GM12878 (cell line): ENCODE measurements around the gene ETF1. TPM values are rescaled to one million over a fixed set of nuclear protein-coding genes. Genes with fewer than 3 reads are reported as not detected.
A peak's percentile ranks its signal among the peaks of the same experiment; 100 is the strongest.

Experiments used
- ASH2L ChIP-seq: fragments of 300-600, 200-600 bp; sonication (generic); IDR thresholded peaks from 2 replicates; pipeline ENCODE4 v1.6.1; 2017; ENCODE audit warnings: low read depth, mild to moderate bottlenecking, borderline replicate concordance
- ATF7 ChIP-seq: fragments of 450-650 bp; IDR thresholded peaks from 2 replicates; pipeline ENCODE4 v1.6.1; 2016; ENCODE audit warnings: low read depth, mild to moderate bottlenecking
- BCL3 ChIP-seq: IDR thresholded peaks from 2 replicates; pipeline ENCODE4 v1.6.1; 2011; ENCODE audit warnings: borderline replicate concordance, low read depth, mild to moderate bottlenecking, moderate library complexity, low read length; ENCODE audit not compliant: insufficient read depth, poor library complexity, severe bottlenecking
- BMI1 ChIP-seq: fragments of 450-650 bp; IDR thresholded peaks from 2 replicates; pipeline ENCODE4 v1.6.1; 2016; ENCODE audit warnings: mild to moderate bottlenecking, moderate library complexity, borderline replicate concordance
- BRCA1 ChIP-seq: IDR thresholded peaks from 2 replicates; pipeline ENCODE4 v1.6.1; 2011; ENCODE audit warnings: low read depth, low read length, improper control_type of control experiment
- EZH2 ChIP-seq: IDR thresholded peaks from 2 replicates; pipeline ENCODE4 v1.6.1; 2012; ENCODE audit warnings: low read depth, mild to moderate bottlenecking, control low read depth, inconsistent platforms, low read length, borderline replicate concordance; ENCODE audit not compliant: control insufficient read depth
- HCFC1 ChIP-seq: fragments of 150-350 bp; IDR thresholded peaks from 2 replicates; pipeline ENCODE4 v1.6.1; 2014; ENCODE audit warnings: low read length
- IRF4 ChIP-seq: IDR thresholded peaks from 2 replicates; pipeline ENCODE4 v1.6.1; 2011; ENCODE audit warnings: low read depth, low read length
- MEF2A ChIP-seq: IDR thresholded peaks from 2 replicates; pipeline ENCODE4 v1.6.1; 2011; ENCODE audit warnings: low read depth, mild to moderate bottlenecking, low read length, moderate library complexity; ENCODE audit not compliant: insufficient read depth
- MTA3 ChIP-seq: IDR thresholded peaks from 2 replicates; pipeline ENCODE4 v1.6.1; 2012; ENCODE audit warnings: low read length, inconsistent platforms, borderline replicate concordance
- NR2C2 ChIP-seq: IDR thresholded peaks from 2 replicates; pipeline ENCODE4 v1.6.1; 2011; ENCODE audit warnings: borderline replicate concordance, low read depth; ENCODE audit not compliant: control insufficient read depth, insufficient read length
- RELA ChIP-seq: fragments of 450-650 bp; IDR thresholded peaks from 2 replicates; pipeline ENCODE4 v1.8.0; 2014; ENCODE audit warnings: borderline replicate concordance; ENCODE audit not compliant: partially characterized antibody
- SMAD5 ChIP-seq: IDR thresholded peaks from 2 replicates; pipeline ENCODE4 v1.6.1; 2016; ENCODE audit warnings: antibody characterized with exemption, low read depth
- SMC3 ChIP-seq: IDR thresholded peaks from 2 replicates; pipeline ENCODE4 v1.6.1; 2011; ENCODE audit warnings: low read length, improper control_type of control experiment, borderline replicate concordance
- SRF ChIP-seq, 2 experiments: IDR thresholded peaks; 2 replicates each; pipeline ENCODE4 v1.6.1; 2011; ENCODE audit warnings: low read depth in 2 of 2, low read length in 2 of 2, mild to moderate bottlenecking in 1 of 2, moderate library complexity in 1 of 2
- TBL1XR1 ChIP-seq: IDR thresholded peaks from 2 replicates; pipeline ENCODE4 v1.6.1; 2012; ENCODE audit warnings: low read depth, low read length, improper control_type of control experiment
- ZBED1 ChIP-seq: IDR thresholded peaks from 2 replicates; pipeline ENCODE4 v1.6.1; 2016; ENCODE audit warnings: borderline replicate concordance
- ZNF24 ChIP-seq: fragments of 450-650 bp; IDR thresholded peaks from 2 replicates; pipeline ENCODE4 v1.6.1; 2017; ENCODE audit warnings: antibody characterized with exemption, mild to moderate bottlenecking
- ZNF687 ChIP-seq: fragments of 450-650 bp; IDR thresholded peaks from 2 replicates; pipeline ENCODE4 v1.6.1; 2017; ENCODE audit warnings: mild to moderate bottlenecking, moderate library complexity
- polyA plus RNA-seq, 11 experiments: library from polyadenylated mRNA; depleted of rRNA in 4 of 11; unstranded in 6 of 11; stranded (reverse) in 5 of 11; fragments of >200 nt; fragmentation: Nextera tagmentation in 4 of 11; fragmentation: Illumina TruSeq in 1 of 11; extraction: Ambion mirVana in 4 of 11; extraction: Trizol in 1 of 11; gene quantifications; 1 replicate in 1 of 11; 2 replicates in 10 of 11; pipeline versions ENCODE4 v1.2.1 to v1.2.3, GENCODE V29; 2011 to 2016; ENCODE audit warnings: inconsistent platforms in 2 of 11, missing spikeins in 2 of 11, low read depth in 1 of 11
- total RNA-seq, 4 experiments: library from RNA; depleted of rRNA in 3 of 4; stranded (reverse); fragments of >200 nt in 3 of 4; fragmentation: Illumina TruSeq in 1 of 4; extraction: Trizol in 1 of 4; gene quantifications; 2 replicates each; pipeline versions ENCODE4 v1.2.1 to v1.2.3, GENCODE V29; 2013 to 2021
- TF ChIP-seq, protein P1 (sequence below): fragments of 450-650 bp; IDR thresholded peaks from 2 replicates; pipeline ENCODE4 v1.6.1; 2016; ENCODE audit warnings: mild to moderate bottlenecking
- TF ChIP-seq, protein P2 (sequence below), 3 experiments: IDR thresholded peaks in 2 of 3; conservative IDR thresholded peaks in 1 of 3; 2 replicates each; pipeline ENCODE4 v1.5.1; 2011; ENCODE audit warnings: low read depth in 3 of 3, low read length in 3 of 3, mild to moderate bottlenecking in 3 of 3, control low read depth in 2 of 3, moderate library complexity in 2 of 3, inconsistent platforms in 1 of 3, mixed read lengths in 1 of 3; ENCODE audit not compliant: control insufficient read depth in 2 of 3, insufficient read depth in 1 of 3; ENCODE audit errors: extremely low read depth in 1 of 3

Gene ETF1
- total and polyA plus RNA-seq, 10 of the 15 experiments (the other 5 are each of a cell fraction or from before 2014, with no cell fraction given): 29.8 to 145 (median 108) TPM

DNA sequence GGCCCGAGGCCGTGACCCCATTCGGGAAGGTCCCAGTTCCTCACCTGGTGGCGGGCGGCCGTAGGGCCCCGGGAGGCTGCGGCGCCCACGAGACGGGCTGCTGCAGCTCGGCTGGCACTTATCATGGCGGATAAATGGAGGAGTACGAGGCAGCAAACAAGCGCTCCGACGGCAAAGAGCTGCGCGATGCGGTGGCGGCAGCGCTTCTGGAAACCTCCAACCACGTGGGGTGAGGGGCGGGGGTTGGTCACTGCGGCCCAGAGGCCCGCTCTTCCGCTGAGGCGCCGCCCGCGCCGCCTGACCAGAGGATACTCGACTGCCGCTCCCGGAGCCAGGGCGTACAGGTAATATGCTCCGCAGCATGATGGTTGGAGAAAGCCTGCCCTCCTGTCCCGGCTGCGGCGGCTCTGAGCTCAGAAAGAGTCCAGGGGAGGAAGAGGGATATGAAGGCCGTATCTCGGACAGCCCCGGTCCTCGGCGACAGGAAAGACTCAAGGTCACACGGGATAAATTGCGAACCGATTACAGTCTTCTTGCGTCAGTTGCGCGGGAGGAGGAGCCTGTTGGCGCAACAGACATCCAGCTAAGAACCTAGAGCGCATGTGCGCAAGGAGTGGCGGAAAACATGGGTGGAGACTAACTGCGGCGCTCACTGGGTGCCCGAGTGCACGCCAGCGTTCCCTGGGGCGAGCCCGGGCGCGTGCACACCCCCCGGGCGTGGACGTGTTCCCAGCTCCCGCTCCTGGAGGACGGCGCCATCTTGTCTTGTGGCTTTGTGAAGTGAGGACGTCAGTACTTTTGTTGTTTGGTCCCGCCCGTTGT lies 32.4 kb upstream of the ETF1 start, which contains the start of gene HSPA9 (continued):
- TF ChIP-seq, protein P1, sequence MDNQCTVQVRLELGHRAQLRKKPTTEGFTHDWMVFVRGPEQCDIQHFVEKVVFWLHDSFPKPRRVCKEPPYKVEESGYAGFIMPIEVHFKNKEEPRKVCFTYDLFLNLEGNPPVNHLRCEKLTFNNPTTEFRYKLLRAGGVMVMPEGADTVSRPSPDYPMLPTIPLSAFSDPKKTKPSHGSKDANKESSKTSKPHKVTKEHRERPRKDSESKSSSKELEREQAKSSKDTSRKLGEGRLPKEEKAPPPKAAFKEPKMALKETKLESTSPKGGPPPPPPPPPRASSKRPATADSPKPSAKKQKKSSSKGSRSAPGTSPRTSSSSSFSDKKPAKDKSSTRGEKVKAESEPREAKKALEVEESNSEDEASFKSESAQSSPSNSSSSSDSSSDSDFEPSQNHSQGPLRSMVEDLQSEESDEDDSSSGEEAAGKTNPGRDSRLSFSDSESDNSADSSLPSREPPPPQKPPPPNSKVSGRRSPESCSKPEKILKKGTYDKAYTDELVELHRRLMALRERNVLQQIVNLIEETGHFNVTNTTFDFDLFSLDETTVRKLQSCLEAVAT: peak; percentile 70; the same call in 1 of the 2 replicates
- TF ChIP-seq EZH2 (no peak), ZNF24 (no peak), SMAD5 (peak; percentile 87), RELA (peak; percentile 88), ZBED1 (peak; percentile 40; the same call in 1 of the 2 replicates), BRCA1 (no peak), NR2C2 (no peak), SRF (IDR thresholded peaks at IDR 0.05; ENCODE audit: low read depth in 2 of 2, low read length in 2 of 2) (no peak), ZNF687 (peak; percentile 92), HCFC1 (peak; percentile 72), IRF4 (no peak), MEF2A (no peak), ASH2L (peak; percentile 89; the same call in 1 of the 2 replicates), BMI1 (no peak), TBL1XR1 (no peak), MTA3 (no peak), SMC3 (no peak), BCL3 (no peak), ATF7 (peak; percentile 83)
- TF ChIP-seq, protein P2, sequence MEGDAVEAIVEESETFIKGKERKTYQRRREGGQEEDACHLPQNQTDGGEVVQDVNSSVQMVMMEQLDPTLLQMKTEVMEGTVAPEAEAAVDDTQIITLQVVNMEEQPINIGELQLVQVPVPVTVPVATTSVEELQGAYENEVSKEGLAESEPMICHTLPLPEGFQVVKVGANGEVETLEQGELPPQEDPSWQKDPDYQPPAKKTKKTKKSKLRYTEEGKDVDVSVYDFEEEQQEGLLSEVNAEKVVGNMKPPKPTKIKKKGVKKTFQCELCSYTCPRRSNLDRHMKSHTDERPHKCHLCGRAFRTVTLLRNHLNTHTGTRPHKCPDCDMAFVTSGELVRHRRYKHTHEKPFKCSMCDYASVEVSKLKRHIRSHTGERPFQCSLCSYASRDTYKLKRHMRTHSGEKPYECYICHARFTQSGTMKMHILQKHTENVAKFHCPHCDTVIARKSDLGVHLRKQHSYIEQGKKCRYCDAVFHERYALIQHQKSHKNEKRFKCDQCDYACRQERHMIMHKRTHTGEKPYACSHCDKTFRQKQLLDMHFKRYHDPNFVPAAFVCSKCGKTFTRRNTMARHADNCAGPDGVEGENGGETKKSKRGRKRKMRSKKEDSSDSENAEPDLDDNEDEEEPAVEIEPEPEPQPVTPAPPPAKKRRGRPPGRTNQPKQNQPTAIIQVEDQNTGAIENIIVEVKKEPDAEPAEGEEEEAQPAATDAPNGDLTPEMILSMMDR (IDR thresholded peaks at IDR 0.05 in 2 of 3, conservative IDR thresholded peaks at IDR 0.05 in 1 of 3; ENCODE audit: control insufficient read depth in 2 of 3, extremely low read depth in 1 of 3, insufficient read depth in 1 of 3, low read depth in 3 of 3, low read length in 3 of 3): no peak
